HG02840 (cell line): ENCODE results near the gene RNF213.
"Not testable (repeated sequence)": the region's sequence is repeated elsewhere in the genome, so short reads cannot be mapped to it uniquely, and the experiment has no call there.

Experiments used
- ATAC-seq: cut with Tn5 transposase; IDR thresholded peaks from one replicate; pipeline ENCODE4 v1.9.1; 2021; ENCODE audit warnings: mild to moderate bottlenecking, moderate library complexity, moderate number of reproducible peaks; ENCODE audit not compliant: unreplicated experiment, low FRiP score

RNF213 gene

DNA sequence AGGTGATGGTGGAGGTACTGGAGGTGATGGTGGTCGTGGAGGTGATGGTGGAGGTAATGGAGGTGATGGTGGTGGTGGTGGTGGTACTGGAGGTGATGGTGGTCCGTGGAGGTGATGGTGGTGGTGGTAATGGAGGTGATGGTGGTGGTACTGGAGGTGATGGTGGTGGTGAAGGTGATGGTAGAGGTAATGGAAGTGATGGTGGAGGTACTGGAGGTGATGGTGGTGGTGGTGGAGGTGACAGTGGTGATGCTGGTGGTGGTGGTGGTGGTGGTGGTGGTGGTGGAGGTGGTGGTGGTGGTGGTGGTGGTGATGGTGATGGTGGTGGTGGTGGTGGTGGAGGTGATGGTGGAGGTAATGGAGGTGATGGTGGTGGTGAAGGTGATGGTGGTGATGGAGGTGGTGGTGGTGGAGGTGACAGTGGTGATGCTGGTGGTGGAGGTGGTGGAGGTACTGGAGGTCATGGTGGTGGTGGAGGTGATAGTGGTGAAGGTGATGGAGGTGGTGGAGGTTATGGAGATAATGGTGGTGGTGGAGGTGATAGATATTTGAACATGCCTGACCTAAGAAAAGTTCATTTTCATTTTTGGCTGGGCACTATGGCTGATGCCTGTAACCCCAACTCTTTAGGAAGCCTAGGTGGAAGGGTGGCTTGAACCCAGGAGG lies 55.0 kb downstream of the RNF213 start:
- no peak for ATAC-seq

DNA sequence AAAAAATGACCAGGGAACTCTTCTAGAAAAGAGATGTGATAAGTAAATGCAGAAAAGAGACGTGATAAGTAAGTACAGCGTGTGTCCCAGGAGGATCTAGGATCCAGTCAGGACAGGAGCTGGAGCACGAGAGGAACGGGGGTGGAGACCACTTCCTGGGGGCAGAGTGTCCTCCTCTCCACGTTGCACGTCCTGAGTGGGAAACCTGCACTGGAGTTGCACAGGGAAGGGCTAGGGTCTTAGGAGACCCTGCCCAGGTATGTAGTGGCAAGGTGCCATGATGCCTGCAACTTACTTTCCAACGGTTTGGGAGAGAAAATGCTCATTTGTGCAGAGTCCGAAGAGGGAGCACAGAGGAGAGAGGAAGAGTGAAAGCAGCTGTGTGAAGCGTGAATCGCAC lies 55.8 kb downstream of the RNF213 start:
- ATAC-seq = no peak

DNA sequence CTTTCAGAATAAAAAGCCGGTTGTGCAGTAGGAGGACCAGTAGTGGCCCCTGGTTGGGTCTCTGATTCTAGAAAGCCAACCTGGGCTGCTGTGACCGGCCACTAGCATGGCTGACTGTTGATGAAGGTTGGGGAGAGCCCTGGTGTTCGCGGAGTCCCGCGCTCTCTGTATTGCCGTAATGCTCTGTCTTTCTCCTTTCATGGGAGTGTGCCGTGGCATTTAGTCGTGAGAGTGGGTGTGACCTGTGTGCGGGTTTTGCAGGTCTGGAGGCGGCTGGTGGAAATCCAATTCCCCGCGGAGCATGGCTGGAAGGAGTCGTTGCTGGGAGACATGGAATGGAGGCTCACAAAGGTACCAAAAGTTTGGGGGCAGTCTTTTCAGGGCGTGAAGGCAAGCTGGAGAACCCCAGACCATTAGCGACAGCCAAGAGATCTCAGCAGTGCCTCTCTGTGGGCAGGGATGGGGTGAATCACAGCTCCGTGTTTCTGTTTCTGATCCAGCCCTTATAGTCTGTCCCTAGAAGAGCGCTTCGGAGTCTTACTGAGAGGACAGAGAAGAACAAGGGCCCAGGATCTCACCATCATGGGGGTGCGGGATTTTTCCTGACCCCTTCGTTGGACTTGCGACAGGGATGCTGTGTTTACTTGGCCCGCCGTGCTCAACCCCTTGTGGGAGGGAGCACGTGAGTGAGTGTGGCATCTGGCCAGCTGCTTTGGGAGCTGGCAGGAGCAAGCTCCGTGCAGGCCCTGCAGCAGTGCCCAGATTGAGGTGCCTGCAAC lies 56.5 kb downstream of the RNF213 start:
- no peak for ATAC-seq

DNA sequence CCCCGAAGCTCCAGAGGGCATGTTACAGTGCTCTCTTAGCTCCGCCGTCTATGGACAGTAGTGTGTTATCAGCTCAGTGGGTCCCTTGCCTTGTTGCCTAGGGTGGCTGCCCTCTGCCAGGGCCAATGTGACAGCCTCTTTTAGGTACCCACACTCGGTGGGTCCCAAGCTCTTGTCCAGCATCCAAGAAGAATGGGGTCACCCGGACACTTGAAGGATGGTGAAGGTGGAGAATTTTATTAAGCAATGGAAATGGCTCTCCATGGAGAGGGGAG lies 57.0 kb downstream of the RNF213 start:
- no peak for ATAC-seq

DNA sequence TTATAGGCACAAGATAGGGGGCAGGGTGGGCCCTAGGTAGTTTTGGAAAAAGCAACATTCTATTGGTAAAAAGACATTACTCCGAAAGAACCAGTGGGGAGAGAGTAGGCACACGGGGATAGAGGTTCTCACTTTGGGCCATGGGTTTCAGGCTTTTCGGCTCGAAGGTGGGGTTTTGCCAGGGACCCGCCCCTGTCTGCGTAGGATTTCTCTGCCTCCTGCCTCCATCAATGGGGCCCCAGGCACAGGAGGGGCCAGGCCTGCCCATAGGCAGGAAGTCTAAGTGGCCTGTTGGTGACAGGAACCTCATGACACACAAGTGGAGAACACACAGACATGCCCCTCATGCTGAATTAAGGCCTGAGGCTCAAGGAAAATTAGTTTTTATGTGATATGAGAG lies 57.5 kb downstream of the RNF213 start:
- no peak for ATAC-seq

DNA sequence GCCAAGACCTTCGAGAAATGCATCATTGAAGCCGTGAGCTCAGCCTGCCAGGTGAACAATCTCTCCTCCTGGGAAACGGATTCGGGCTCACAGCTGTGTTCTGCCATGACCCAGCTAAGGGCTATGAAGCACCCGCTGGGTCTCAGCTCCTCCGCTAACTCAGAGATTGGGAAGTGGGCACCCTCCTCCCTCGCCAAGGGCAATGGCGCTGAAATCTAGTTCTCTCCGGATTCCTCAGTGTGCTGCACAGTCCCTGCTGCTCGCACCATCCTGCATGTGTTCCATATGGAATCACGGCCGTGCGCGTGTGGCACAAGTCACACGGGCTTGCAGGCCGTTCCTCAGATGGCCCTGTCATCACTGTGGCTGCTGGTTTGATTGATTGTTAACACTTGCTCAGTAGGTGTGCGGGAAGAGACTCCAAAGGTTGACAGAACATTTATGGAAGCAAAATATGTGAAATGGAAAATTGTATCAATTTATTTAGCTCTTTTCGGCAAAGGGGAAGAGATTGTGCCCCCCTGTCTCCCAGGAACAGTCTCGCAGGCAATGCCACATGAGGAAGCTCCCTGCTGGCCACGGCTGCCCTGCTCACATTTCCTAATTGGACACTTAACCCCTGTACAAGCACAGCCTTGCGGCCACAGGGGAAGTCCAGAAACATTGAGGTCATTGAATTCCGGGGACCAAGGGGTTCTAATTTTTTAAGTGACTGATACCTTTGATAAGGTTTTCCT lies 58.8 kb downstream of the RNF213 start:
- no peak for ATAC-seq

DNA sequence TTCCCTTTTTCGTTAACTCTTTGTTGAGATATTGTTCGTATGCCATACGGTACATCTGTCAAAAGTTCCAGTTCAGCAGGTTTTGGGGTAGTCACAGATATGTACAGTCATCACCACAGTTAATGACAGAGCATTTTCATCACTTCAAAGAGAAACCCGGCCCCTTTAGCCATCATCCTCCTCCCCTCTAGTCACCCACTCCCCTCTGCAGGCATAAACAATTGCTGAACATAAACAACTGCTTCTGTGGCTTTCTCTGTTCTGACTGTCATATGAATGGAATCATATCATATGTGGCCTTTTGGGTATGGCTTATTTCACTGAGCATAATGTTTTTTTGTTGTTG lies 59.3 kb downstream of the RNF213 start:
- ATAC-seq = no peak

DNA sequence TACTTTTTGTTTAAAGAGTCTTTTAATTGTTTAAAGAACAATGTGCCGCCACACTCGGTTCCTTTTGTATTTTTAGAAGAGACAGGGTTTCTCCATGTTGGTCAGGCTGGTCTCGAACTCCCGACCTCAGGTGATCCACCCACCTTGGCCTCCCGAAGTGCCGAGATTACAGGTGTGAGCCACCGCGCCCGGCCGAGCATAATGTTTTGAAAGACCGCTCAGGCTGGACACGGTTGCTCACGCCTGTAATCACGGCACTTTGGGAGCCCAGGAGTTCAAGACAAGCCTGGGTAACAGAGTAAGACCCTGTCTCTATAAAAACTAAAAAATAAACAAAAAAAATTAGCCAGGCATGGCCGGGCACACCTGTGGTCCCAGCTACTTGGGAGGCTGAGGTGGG lies 59.8 kb downstream of the RNF213 start:
- no peak for ATAC-seq

DNA sequence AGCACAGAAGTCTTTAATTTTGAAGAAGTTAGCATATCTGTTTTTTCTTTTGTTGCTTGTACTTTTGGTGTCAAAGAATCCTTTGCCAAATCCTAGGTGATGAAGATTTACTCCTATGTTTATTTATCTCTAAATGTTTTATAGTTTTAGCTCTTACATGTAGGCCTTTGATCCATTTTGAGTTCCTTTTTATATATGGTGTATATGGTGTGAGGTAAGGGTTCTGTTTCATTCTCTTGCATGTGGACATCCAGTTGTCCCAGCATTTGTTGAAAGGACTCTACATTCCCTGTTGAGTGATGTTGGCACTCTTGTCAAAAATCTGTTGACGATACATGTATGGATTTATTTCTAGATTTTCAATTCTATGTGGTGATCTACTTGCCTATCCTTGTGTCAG lies 62.2 kb downstream of the RNF213 start:
- no peak for ATAC-seq

DNA sequence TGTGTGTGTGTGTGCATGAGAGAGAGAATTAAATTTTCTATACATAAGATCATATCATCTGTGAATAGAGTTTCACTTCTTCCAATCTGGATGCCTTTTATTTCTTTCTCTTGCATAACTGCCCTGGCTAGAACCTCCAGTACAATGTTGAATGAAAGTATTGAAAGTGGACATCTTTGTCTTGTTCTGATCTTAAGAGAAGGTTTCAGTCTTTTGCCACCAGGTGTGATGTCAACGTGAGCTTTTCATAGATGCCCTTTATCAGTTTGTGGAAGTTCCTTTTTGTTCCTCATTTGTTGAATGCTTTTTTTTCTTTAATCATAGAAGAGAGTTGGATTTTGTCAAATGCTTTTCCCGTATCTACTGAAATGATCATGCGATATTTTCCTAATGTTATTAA lies 63.3 kb downstream of the RNF213 start:
- no peak for ATAC-seq

DNA sequence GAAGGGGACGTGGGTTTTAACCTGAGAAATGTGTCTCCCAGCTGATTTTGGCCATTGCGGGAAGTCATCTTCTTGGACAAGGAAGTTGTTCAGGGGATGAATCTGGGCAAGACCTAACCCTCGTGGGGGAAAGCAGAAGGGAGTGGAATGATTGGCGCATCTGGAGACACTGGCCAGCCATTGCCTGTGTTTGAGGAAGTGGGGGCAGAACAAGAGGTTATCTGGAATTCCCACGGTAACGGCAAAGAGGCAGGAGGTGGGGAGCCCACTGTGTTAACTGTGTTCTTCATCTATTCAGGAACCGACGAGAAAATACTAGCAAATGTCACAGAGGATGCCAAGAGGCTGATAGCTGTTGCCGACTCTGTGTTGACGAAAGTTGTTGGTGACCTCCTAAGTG lies 66.9 kb downstream of the RNF213 start:
- ATAC-seq = no peak

DNA sequence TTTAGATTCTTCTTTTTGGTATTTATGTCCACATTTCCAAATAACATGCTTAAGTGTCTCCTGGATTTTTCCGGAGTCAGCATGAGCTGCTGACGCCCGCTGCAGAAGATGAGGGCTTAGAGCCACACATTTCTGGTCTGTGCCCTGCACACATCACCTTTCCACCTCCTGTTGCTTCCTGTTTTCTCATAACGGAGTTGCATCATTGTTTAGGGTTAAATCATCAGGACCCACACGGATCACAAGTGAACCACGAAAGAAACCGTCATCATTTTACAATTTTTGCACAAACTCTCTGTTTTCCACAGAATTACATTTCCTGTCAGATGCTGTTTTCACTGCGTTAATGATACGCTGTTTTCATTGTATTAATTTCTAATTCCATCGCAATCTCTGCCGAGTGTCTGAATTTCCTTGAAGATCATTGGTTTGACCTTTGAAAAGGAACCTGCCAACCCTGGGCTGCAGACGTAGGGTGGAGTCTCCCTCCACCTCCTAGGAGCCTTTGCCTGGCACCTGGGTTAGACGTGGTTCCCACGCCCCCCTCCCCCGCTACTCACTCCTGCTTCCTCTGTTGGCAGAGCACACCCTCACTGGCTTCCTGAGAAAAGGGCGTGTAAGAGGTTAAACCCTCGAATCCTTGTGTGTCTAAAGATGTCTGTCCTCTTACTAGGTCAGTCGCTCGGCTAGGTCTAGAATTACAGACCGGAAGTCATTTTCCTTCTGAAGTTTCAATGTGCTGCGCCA lies 68.2 kb downstream of the RNF213 start:
- ATAC-seq = no peak

DNA sequence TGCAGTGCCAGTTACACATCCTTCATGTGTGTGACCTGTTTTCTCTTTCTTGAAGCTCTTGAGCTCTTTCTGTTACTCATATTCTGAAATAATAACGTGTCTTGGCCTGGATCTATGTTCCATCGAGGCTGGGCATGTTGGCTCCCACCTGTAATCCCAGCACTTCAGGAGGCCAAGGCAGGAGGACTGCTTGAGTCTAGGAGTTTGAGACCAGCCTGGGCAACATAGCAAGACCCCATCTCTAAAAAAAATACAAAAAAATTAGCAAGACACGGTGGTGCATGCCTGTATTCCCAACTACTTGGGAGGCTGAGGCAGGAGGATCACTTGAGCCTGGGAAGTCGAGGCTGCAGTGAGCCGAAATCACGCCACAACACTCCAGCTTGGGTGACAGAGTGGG lies 68.8 kb downstream of the RNF213 start:
- ATAC-seq = not testable (repeated sequence)

DNA sequence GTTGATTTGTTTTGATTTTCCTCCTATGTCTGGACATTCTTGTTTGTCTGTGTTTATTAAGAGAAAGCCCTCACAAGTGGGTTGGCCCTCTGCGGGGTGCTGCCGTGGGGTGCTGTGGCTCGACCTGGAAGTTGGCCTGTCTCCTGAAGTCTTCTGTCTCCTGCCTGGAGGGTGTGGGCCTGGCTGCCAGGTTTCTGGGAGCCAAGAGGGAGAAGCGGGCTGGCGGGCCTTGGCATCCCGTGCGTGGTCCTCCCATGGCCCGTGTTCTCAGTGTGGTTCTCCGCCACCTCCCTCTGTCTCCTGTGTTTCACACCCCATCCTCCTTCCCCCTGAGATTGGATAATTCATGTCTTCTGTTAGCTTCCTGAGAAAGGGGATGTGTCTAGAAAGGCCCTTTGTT lies 69.6 kb downstream of the RNF213 start:
- ATAC-seq = no peak

DNA sequence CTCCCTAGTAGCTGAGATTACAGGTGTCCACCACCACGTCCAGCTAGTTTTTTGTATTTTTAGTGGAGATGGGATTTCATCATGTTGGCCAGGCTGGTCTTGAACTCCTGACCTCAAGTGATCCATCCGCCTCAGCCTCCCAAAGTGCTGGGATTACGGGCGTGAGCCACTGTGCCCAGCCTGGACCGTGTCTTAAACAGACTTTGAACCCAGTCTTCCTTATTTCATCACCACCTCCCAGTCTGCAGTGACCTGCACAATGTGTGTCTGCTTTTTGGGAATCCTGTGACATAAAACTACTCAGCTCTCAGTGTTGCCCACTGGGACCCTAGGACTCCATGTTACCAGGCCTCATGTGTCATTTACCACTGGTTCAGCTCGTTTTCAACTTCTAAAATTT lies 70.3 kb downstream of the RNF213 start:
- ATAC-seq = not testable (repeated sequence)

DNA sequence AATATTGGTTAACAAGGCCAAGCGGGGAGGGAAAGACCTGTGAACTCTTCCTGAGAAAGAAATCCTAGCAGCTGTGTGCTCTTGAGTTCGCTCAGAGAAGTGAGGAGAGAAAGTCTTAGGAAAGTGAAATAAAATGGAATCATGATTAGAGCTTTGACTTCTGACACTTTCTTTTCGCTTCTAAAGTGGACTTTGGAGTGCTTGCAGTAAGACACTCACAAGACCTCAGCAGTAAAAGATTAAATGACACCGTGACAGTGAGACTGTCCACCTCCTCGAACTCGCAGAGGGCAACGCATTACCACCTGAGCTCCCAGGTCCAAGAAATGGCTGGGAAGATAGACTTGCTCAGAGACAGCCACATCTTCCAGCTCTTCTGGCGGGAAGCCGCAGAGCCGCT lies 71.2 kb downstream of the RNF213 start:
- no peak for ATAC-seq

DNA sequence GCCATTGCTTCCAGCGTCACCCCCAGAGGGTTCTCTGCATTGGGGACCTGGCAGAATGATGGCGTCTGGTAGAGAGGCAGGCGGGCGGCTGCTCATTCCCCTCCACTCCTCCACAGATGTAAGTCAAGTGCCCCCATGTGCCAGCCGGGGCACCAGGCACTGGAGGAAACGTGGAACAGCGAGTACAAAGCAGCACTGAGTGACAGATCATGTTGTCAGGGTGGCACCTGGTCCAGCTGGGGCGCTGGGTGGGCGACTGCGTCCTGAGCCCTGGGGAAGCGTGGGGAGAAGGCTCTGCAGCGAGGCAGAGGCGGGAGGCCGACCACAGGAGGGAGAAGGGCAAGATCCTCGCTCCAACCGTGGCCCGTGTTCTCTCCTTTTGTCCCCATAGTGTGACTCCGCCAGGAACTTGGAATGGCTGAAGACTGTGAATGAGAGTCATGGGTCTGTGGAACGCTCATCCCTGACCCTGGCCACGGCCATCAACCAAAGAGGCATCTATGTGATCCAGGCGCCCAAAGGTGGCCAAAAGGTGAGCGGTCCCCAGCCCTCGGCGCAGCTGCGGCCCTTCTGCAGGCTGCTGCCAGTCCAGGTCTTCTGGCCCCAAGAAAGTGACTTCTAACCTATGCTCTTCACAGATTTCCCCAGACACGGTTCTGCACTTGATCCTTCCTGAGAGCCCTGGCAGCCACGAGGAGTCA lies 76.7 kb downstream of the RNF213 start:
- no peak for ATAC-seq

DNA sequence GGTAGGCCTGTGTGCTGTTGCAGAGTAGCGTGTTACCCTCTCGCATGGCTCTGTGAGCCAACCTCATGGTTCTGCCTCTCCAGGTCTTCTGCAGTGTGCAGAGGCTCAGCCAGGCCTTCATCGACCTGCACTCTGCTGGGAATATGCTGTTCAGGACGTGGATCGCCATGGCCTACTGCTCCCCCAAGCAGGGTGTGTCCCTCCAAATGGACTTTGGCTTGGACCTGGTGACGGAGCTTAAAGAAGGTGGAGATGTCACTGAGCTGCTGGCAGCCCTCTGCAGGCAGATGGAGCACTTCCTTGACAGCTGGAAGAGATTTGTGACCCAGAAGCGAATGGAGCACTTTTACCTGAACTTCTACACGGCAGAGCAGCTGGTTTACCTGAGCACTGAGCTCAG lies 78.5 kb downstream of the RNF213 start:
- no peak for ATAC-seq

DNA sequence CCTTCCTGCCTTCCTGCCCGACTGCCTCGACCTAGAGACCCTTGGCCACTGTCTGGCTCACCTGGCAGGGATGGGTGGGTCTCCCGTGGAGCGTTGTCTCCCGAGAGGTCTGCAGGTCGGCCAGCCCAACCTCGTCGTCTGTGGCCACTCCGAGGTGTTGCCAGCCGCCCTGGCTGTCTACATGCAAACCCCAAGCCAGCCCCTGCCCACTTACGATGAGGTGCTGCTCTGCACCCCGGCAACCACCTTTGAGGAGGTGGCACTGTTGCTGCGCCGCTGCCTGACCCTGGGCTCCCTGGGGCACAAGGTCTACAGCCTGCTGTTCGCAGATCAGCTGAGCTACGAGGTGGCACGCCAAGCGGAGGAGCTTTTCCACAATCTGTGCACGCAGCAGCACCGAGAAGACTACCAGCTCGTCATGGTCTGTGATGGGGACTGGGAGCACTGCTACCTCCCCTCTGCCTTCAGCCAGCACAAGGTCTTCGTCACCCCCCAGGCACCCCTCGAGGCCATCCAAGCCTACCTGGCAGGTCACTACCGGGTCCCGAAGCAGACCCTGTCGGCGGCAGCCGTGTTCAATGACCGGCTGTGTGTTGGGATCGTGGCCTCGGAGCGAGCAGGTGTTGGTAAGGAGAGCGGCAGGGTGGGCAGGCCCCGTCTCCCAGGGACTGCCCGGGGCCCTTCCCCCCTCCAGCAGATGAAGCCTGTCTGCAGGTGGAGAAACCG lies 79.2 kb downstream of the RNF213 start:
- ATAC-seq = no peak

DNA sequence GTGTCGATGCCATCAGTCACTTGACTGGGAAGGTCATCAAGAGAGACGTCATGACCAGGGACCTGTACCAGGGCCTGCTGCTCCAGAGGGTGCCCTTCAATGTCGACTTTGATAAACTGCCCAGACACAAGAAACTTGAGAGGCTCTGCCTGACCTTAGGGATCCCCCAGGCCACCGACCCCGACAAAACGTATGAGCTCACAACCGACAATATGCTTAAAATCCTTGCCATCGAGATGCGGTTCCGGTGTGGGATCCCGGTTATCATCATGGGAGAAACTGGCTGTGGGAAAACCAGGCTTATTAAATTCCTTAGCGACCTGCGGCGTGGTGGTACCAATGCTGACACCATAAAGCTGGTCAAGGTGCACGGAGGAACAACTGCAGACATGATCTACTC lies 84.7 kb downstream of the RNF213 start:
- no peak for ATAC-seq
